ENCODE data around the gene RSAD2. TPM values are rescaled to one million over a fixed set of nuclear protein-coding genes. Genes with fewer than 3 reads are reported as not detected.

Gene RSAD2
- total and polyA plus RNA-seq, 4 experiments from 2014 or later: 3.8 to 10.4 (median 5.0) TPM

DNA sequence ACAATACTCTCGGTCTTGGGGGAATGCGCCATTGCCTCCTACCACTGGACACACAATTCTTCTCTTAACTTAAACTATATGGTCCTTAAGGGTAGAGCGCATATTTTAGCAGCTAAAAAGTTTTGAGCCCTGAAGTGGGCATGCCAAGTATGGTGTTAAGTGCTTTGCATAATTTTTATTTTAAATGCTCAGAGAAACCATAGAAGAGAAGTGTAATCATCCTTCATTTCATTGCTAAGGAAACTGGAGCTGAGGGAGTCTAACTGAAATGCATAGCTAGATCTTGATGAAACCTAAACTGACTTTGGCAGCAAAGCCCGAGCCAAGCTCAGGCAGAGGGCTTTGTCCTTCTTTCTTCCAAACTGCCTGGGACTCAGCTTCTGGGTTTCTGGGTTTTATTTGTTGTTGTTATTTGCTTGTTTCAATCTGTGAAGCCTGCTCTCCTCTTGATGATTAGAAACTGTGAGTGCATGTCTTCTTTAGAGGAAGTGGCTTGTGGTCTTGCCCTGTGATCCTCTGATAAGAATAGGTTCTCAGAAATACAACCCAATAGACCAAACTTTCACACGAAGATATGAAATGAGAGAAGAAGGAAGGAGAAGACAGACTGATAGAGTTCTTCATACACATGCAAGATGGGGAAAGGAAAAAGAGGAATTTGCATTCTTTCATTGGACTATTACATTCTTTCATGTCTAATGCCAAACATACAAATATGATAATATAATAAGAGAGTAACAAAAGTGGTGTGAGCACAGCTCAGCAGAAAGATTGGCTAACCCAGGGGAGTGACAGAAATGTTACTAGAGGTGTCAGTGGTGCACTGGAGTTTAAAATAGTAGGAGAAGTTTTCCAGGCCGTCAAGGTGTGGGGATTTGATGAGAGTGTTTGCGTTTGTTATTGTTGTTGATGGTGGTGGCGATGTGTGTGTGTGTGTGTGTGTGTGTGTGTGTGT lies 32.1 kb downstream of the RSAD2 start:
- Histone ChIP-seq H3K4me3 (ENCODE audit: low read length in 2 of 2) (peak overlapping the region in 1 of 2 donors; percentile 40), H3K27me3 (ENCODE audit: insufficient read depth, low read length) (no peaks in the 10 kb centered on the region), H3K9me3 (ENCODE audit: control insufficient read depth in 1 of 2, low read length in 2 of 2) (no peaks in the 10 kb centered on the region), H3K27ac (ENCODE audit: low read depth, low read length) (peak overlapping the region; percentile 4), H3K36me3 (ENCODE audit: insufficient read depth, low read length) (no peaks in the 10 kb centered on the region), H3K4me1 (ENCODE audit: insufficient read depth, low read length) (peaks cover 86% of the 10 kb centered on the region)
- Mint-ChIP-seq H3K4me1 (peaks cover 72 to 91% (median 78%) of the 10 kb centered on the region in 4 donors), H3K27ac (peak overlapping the region; percentile 76 to 98 (median 93)), H3K9me3 (peaks cover 0 to 3% (median 0%) of the 10 kb centered on the region in 8 donors), H3K4me3 (peak overlapping the region; percentile 63 to 88 (median 78)), H3K36me3 (no peaks in the 10 kb centered on the region), H3K27me3 (no peaks in the 10 kb centered on the region)
- peak; percentile 73 to 81 (median 75) for DNase-seq
- ChIA-PET POLR2A (ENCODE audit: partially characterized antibody) (interaction anchor here (0.7 to 6.6 kb wide), 9 partner anchors 10 to 148 kb away, joined by 3 to 54 read pairs (median 3); partner anchors contain the start of genes CMPK2 and RSAD2), CTCF (ENCODE audit: partially characterized antibody) (interaction anchor here (0.9 to 12.6 kb wide), 10 partner anchors 6 to 135 kb away, joined by 3 to 183 read pairs (median 6); partner anchors contain the start of genes CMPK2, RNF144A and RSAD2)
- intact Hi-C loops (cut with micrococcal nuclease): loop anchor here (1.0 kb wide), 3 partner anchors 8 to 32 kb away; partner anchors contain the start of genes RNF144A and RSAD2

DNA sequence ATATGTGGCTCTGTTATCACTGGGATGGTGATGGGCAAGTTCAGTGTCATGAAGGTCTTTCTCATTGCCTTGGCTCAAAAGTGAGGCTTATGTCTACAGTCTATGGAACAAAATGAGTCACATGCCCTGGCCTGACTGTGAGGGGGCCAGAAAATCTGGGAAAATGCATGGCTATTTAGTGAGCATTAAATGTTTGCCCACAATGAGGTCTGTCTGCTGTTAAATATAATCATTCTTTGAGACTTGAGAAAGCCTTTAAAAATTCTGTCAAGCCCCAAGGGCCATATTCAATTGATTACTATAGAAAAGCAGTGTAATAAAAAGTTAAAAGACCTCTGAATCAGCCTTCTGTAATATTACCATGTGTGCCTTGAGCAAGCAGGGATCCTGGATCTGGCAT lies 34.1 kb downstream of the RSAD2 start:
- no peak overlapping the region for H3K4me3 ChIP-seq (ENCODE audit: low read length in 2 of 2)
- no peak overlapping the region for H3K27ac ChIP-seq (ENCODE audit: low read depth, low read length)
- H3K27me3 Mint-ChIP-seq: no peaks in the 10 kb centered on the region
- intact Hi-C loops (cut with micrococcal nuclease): no loop called here
- peak overlapping the region in 4 of 8 donors; percentile 42 to 85 (median 58) for H3K4me3 Mint-ChIP-seq
- H3K9me3 Mint-ChIP-seq: peaks cover 0 to 3% (median 0%) of the 10 kb centered on the region in 8 donors
- CTCF ChIA-PET (ENCODE audit: partially characterized antibody): interaction anchor here (1.1 to 12.6 kb wide), 5 partner anchors 10 to 132 kb away, joined by 4 to 183 read pairs (median 5); no protein-coding TSS in a partner anchor
- H3K4me1 Mint-ChIP-seq: peaks cover 70 to 93% (median 83%) of the 10 kb centered on the region in 4 donors
- no peaks in the 10 kb centered on the region for H3K9me3 ChIP-seq (ENCODE audit: control insufficient read depth in 1 of 2, low read length in 2 of 2)
- H3K4me1 ChIP-seq (ENCODE audit: insufficient read depth, low read length): peaks cover 87% of the 10 kb centered on the region
- POLR2A ChIA-PET (ENCODE audit: partially characterized antibody): interaction anchor here (1.1 to 6.6 kb wide), 5 partner anchors 8 to 147 kb away, joined by 3 to 54 read pairs (median 29); partner anchors contain the start of genes CMPK2 and RSAD2
- DNase-seq: no peak
- H3K27me3 ChIP-seq (ENCODE audit: insufficient read depth, low read length): no peaks in the 10 kb centered on the region
- no peaks in the 10 kb centered on the region for H3K36me3 ChIP-seq (ENCODE audit: insufficient read depth, low read length)
- no peaks in the 10 kb centered on the region for H3K36me3 Mint-ChIP-seq
- H3K27ac Mint-ChIP-seq: peak overlapping the region in 3 of 7 donors; percentile 25 to 76 (median 43)

DNA sequence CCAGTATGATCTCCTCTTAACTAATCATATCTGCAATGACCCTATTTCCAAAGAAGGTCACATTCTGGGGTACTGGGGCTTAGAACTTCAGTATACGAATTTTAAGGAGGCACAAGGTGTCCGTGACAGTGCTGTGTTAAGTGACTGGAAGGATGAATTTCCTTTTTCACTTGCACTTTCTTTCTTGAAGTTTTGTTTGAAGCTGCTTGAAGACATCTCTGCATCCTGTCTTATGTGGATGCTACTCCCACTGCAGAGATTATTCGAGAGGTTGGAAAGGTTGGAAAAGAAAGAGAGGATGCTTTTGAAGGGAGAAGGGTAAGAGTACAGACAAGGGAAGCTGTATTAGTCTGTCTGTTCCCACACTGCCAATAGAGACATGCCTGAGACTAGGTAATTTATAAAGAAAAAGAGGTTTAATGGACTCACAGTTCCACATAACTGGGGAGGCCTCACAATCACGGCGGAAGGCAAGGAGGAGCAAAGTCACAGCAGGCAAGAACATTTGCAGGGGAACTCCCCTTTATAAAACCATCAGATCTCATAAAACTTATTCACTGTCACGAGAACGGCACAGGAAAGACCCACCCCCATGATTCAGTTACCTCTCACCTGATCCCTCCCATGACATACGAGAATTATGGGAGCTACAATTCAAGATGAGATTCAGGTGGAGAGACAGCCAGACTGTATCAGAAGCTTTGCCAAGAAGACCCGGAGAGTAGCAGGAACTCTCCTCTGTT lies 36.0 kb downstream of the RSAD2 start:
- Histone ChIP-seq H3K27ac (ENCODE audit: low read depth, low read length) (peak overlapping the region; percentile 50), H3K36me3 (ENCODE audit: insufficient read depth, low read length) (no peaks in the 10 kb centered on the region), H3K4me1 (ENCODE audit: insufficient read depth, low read length) (peaks cover 72% of the 10 kb centered on the region), H3K9me3 (ENCODE audit: control insufficient read depth in 1 of 2, low read length in 2 of 2) (no peaks in the 10 kb centered on the region), H3K4me3 (ENCODE audit: low read length in 2 of 2) (no peak overlapping the region), H3K27me3 (ENCODE audit: insufficient read depth, low read length) (no peaks in the 10 kb centered on the region)
- Mint-ChIP-seq H3K4me1 (peaks cover 54 to 77% (median 66%) of the 10 kb centered on the region in 4 donors), H3K27me3 (no peaks in the 10 kb centered on the region), H3K27ac (peak overlapping the region; percentile 67 to 94 (median 79)), H3K36me3 (no peaks in the 10 kb centered on the region), H3K9me3 (peaks cover 0 to 1% (median 0%) of the 10 kb centered on the region in 8 donors), H3K4me3 (peak overlapping the region; percentile 43 to 85 (median 71))
- intact Hi-C loops (cut with micrococcal nuclease): no loop called here
- POLR2A ChIA-PET (ENCODE audit: partially characterized antibody): interaction anchor here (0.6 to 2.8 kb wide), 7 partner anchors 8 to 146 kb away, joined by 3 to 16 read pairs (median 3); partner anchors contain the start of genes CMPK2 and RSAD2
- CTCF ChIA-PET (ENCODE audit: partially characterized antibody): interaction anchor here (1.0 to 12.6 kb wide), 4 partner anchors 18 to 131 kb away, joined by 4 to 183 read pairs (median 6); no protein-coding TSS in a partner anchor
- peak; percentile 41 to 79 (median 48) for DNase-seq

DNA sequence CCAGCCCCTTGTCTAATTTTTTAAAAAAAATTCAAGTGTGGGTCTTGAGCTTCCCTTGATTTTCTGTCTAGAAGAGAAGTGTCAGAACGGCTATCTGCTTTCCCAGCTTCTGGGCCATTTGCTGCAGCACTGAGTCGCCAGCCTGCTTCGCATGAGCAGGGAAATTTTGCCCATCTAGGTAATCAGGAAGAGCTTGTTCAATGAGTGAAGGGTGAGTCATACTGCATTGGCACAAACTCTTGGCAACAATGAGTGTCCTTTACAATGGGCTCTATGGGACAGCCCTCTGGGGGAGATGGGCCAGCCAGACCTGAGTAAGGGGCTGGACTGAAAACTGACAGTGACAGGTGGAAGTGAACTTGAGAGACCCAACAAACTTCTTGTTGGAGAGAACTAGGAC lies 37.3 kb downstream of the RSAD2 start:
- Mint-ChIP-seq H3K27me3 (no peaks in the 10 kb centered on the region), H3K36me3 (peaks cover 4 to 5% of the 10 kb centered on the region in 2 donors), H3K27ac (peak overlapping the region in 6 of 7 donors; percentile 7 to 91 (median 66)), H3K9me3 (peaks cover 0 to 4% (median 0%) of the 10 kb centered on the region in 8 donors), H3K4me3 (peak overlapping the region in 2 of 8 donors; percentile 48 to 69), H3K4me1 (peaks cover 50 to 77% (median 65%) of the 10 kb centered on the region in 4 donors)
- Histone ChIP-seq H3K27me3 (ENCODE audit: insufficient read depth, low read length) (no peaks in the 10 kb centered on the region), H3K9me3 (ENCODE audit: control insufficient read depth in 1 of 2, low read length in 2 of 2) (no peaks in the 10 kb centered on the region), H3K4me1 (ENCODE audit: insufficient read depth, low read length) (peaks cover 72% of the 10 kb centered on the region), H3K4me3 (ENCODE audit: low read length in 2 of 2) (no peak overlapping the region), H3K36me3 (ENCODE audit: insufficient read depth, low read length) (no peaks in the 10 kb centered on the region), H3K27ac (ENCODE audit: low read depth, low read length) (no peak overlapping the region)
- ChIA-PET CTCF (ENCODE audit: partially characterized antibody) (interaction anchor here (0.7 to 12.6 kb wide), 11 partner anchors 8 to 130 kb away, joined by 3 to 183 read pairs (median 3); partner anchors contain the start of genes CMPK2 and RSAD2), POLR2A (ENCODE audit: partially characterized antibody) (interaction anchor here (2.8 kb wide), 1 partner anchor 49 kb away, joined by 16 read pairs; the partner anchor contains the start of gene CMPK2)
- intact Hi-C loops (cut with micrococcal nuclease): no loop called here
- no peak for DNase-seq

DNA sequence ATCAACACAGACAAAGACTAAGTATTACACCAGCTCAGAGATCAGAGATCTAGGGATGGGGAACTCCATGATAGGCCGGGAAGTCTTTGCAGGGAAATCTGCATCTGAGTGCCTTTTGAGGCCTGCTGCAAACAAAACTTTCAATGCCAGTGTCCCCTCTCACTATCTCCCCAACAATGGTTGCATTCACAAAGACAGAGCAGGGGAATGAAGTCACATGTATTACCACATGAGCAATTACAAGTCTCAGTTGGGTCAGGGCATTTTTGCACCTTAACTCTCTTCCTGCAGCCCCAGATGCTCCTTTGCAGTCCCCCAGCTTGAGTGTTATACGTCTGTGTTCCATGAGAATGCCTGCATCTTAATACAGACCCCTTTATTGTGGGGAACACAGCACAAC lies 37.8 kb downstream of the RSAD2 start:
- intact Hi-C loops (cut with micrococcal nuclease): no loop called here
- Mint-ChIP-seq H3K4me3 (peak overlapping the region in 3 of 8 donors; percentile 29 to 66 (median 48)), H3K4me1 (peaks cover 48 to 77% (median 63%) of the 10 kb centered on the region in 4 donors), H3K27ac (peak overlapping the region in 4 of 7 donors; percentile 13 to 76 (median 36)), H3K9me3 (peaks cover 0 to 4% (median 0%) of the 10 kb centered on the region in 8 donors), H3K27me3 (no peaks in the 10 kb centered on the region), H3K36me3 (peaks cover 4 to 5% of the 10 kb centered on the region in 2 donors)
- peaks cover 72% of the 10 kb centered on the region for H3K4me1 ChIP-seq (ENCODE audit: insufficient read depth, low read length)
- no peak overlapping the region for H3K27ac ChIP-seq (ENCODE audit: low read depth, low read length)
- DNase-seq: no peak
- no peaks in the 10 kb centered on the region for H3K27me3 ChIP-seq (ENCODE audit: insufficient read depth, low read length)
- no peaks in the 10 kb centered on the region for H3K9me3 ChIP-seq (ENCODE audit: control insufficient read depth in 1 of 2, low read length in 2 of 2)
- H3K36me3 ChIP-seq (ENCODE audit: insufficient read depth, low read length): no peaks in the 10 kb centered on the region
- POLR2A ChIA-PET (ENCODE audit: partially characterized antibody): interaction anchor here (1.6 to 2.8 kb wide), 3 partner anchors 35 to 50 kb away, joined by 4 to 16 read pairs (median 9); partner anchors contain the start of genes CMPK2 and RSAD2
- CTCF ChIA-PET (ENCODE audit: partially characterized antibody): interaction anchor here (0.7 to 12.6 kb wide), 18 partner anchors 8 to 129 kb away, joined by 3 to 183 read pairs (median 4); partner anchors contain the start of genes CMPK2 and RSAD2
- no peak overlapping the region for H3K4me3 ChIP-seq (ENCODE audit: low read length in 2 of 2)

DNA sequence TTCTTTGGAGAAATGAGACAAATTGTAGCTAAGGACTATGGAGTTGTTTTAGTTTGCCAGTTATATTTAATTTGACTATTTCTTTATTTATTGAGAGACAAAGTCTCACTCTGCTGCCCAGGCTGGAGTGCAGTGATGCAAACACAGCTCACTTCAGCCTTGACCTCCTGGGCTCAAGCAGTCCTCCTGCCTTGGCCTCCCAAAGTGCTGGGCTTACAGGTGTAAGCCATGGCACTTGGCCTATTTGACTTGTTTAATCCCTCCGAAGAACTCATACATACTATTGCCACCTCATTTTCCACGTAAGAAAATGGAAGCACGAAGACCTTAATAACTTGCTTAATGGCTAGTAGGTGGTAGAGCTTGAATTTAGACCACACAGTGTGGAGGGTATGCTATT lies 38.6 kb downstream of the RSAD2 start:
- no peak for DNase-seq
- H3K36me3 Mint-ChIP-seq: peaks cover 4 to 5% of the 10 kb centered on the region in 2 donors
- peak overlapping the region; percentile 15 to 78 (median 69) for H3K4me3 Mint-ChIP-seq
- Histone ChIP-seq H3K27me3 (ENCODE audit: insufficient read depth, low read length) (no peaks in the 10 kb centered on the region), H3K4me3 (ENCODE audit: low read length in 2 of 2) (no peak overlapping the region), H3K9me3 (ENCODE audit: control insufficient read depth in 1 of 2, low read length in 2 of 2) (no peaks in the 10 kb centered on the region), H3K4me1 (ENCODE audit: insufficient read depth, low read length) (peaks cover 68% of the 10 kb centered on the region), H3K36me3 (ENCODE audit: insufficient read depth, low read length) (no peaks in the 10 kb centered on the region), H3K27ac (ENCODE audit: low read depth, low read length) (no peak overlapping the region)
- intact Hi-C loops (cut with micrococcal nuclease): no loop called here
- H3K27ac Mint-ChIP-seq: peak overlapping the region in 1 of 7 donors; percentile 76
- peaks cover 43 to 77% (median 60%) of the 10 kb centered on the region in 4 donors for H3K4me1 Mint-ChIP-seq
- H3K27me3 Mint-ChIP-seq: no peaks in the 10 kb centered on the region
- peaks cover 0 to 4% (median 0%) of the 10 kb centered on the region in 8 donors for H3K9me3 Mint-ChIP-seq
- POLR2A ChIA-PET (ENCODE audit: partially characterized antibody): interaction anchor here (1.0 to 2.2 kb wide), 5 partner anchors 10 to 51 kb away, joined by 4 to 9 read pairs (median 7); partner anchors contain the start of genes CMPK2 and RSAD2
- CTCF ChIA-PET (ENCODE audit: partially characterized antibody): interaction anchor here (0.5 to 12.6 kb wide), 26 partner anchors 9 to 143 kb away, joined by 3 to 183 read pairs (median 5); partner anchors contain the start of genes CMPK2 and RSAD2
